Hepatocyte (in vitro differentiated cells): ENCODE measurements around the gene MS4A6A. TPM values are rescaled to one million over a fixed set of nuclear protein-coding genes. Genes with fewer than 3 reads are reported as not detected.

Experiments used
- DNase-seq: peaks from one replicate; pipeline ENCODE4 v3.0.0-alpha.2; 2016; ENCODE audit warnings: low spot score
- H2AFZ ChIP-seq: fragments of 200-600 bp; sonication (generic); 2 replicates; pipeline ENCODE4 v1.6.0; 2016; ENCODE audit warnings: antibody characterized with exemption, mild to moderate bottlenecking
- H3K27ac ChIP-seq: fragments of 200-600 bp; sonication (generic); 2 replicates; pipeline ENCODE4 v1.5.1; 2016; ENCODE audit warnings: mild to moderate bottlenecking
- H3K27me3 ChIP-seq: fragments of 200-600 bp; sonication (generic); 2 replicates; pipeline ENCODE4 v1.6.1; 2016
- H3K36me3 ChIP-seq: fragments of 200-600 bp; sonication (generic); replicated peaks from 2 replicates; pipeline ENCODE4 v1.5.1; 2016; ENCODE audit warnings: low read depth; ENCODE audit not compliant: insufficient read depth
- H3K4me1 ChIP-seq: fragments of 200-600 bp; sonication (generic); 2 replicates; pipeline ENCODE4 v1.5.1; 2016; ENCODE audit warnings: mild to moderate bottlenecking, moderate library complexity; ENCODE audit not compliant: insufficient read depth
- H3K4me2 ChIP-seq: fragments of 200-600 bp; sonication (generic); 2 replicates; pipeline ENCODE4 v1.6.0; 2016
- H3K4me3 ChIP-seq: fragments of 200-600 bp; sonication (generic); 2 replicates; pipeline ENCODE4 v1.5.1; 2016; ENCODE audit warnings: mild to moderate bottlenecking
- H3K79me2 ChIP-seq: fragments of 200-600 bp; sonication (generic); 2 replicates; pipeline ENCODE4 v1.6.0; 2017; ENCODE audit warnings: mild to moderate bottlenecking
- H3K9me2 ChIP-seq: fragments of 200-600 bp; sonication (generic); replicated peaks from 2 replicates; pipeline ENCODE4 v1.6.0; 2017; ENCODE audit warnings: mild to moderate bottlenecking; ENCODE audit not compliant: insufficient read depth
- H3K9me3 ChIP-seq: fragments of 200-600 bp; sonication (generic); 2 replicates; pipeline ENCODE4 v1.5.1; 2016; ENCODE audit warnings: low read depth, mild to moderate bottlenecking
- H4K20me1 ChIP-seq: fragments of 200-600 bp; sonication (generic); 2 replicates; pipeline ENCODE4 v1.6.0; 2016; ENCODE audit warnings: mild to moderate bottlenecking; ENCODE audit not compliant: insufficient read depth, poor library complexity, severe bottlenecking
- CTCF ChIP-seq: fragments of 200-600 bp; sonication (generic); IDR thresholded peaks from 2 replicates; pipeline ENCODE4 v1.5.1; 2016; ENCODE audit warnings: antibody characterized with exemption, mild to moderate bottlenecking; ENCODE audit not compliant: poor library complexity
- EZH2 ChIP-seq: fragments of 200-600 bp; sonication (generic); IDR thresholded peaks from 2 replicates; pipeline ENCODE4 v1.6.1; 2016; ENCODE audit warnings: antibody characterized with exemption, mild to moderate bottlenecking, borderline replicate concordance
- EZH2phosphoT487 ChIP-seq: fragments of 200-600 bp; sonication (generic); IDR thresholded peaks from one replicate; pipeline ENCODE4 v1.6.1; 2018; ENCODE audit warnings: antibody characterized with exemption, mild to moderate bottlenecking, low read depth, moderate library complexity; ENCODE audit not compliant: unreplicated experiment, severe bottlenecking
- WGBS: methylation state at CpG from one replicate; pipeline ENCODE4 v1.1.6; 2016; ENCODE audit warnings: low lambda C conversion rate; ENCODE audit errors: missing lambda C conversion rate; 5-methylcytosine and 5-hydroxymethylcytosine counted together
- polyA plus RNA-seq: library from polyadenylated mRNA; unstranded; fragments of >200 nt; fragmentation: Nextera tagmentation; extraction: Ambion mirVana; gene quantifications from 2 replicates; pipeline ENCODE4 v1.2.1, GENCODE V29; 2016
- total RNA-seq: library from RNA; depleted of rRNA; stranded (reverse); fragments of >200 nt; gene quantifications from 2 replicates; pipeline ENCODE4 v1.2.3, GENCODE V29; 2014

MS4A6A gene
- total RNA-seq (1.1 and 6.2 TPM in 2 replicates), polyA plus RNA-seq (1.4 and 5.8 TPM in 2 replicates)

- Histone ChIP-seq H4K20me1 (no peaks in the 10 kb centered on the region), H3K79me2 (no peaks in the 10 kb centered on the region), H3K36me3 (no peaks in the 10 kb centered on the region), H3K27ac (no peak within 1 kb of the TSS), H3K4me3 (no peak within 1 kb of the TSS), H2AFZ (no peak within 1 kb of the TSS), H3K4me1 (no peaks in the 10 kb centered on the region), H3K27me3 (no peaks in the 10 kb centered on the region), H3K9me3 (no peaks in the 10 kb centered on the region), H3K4me2 (no peak within 1 kb of the TSS), H3K9me2 (no peaks in the 10 kb centered on the region)
- TF ChIP-seq CTCF (no peak), EZH2 (no peak)
- whole genome bisulfite sequencing, result 66% methylated on average over 10 of the region's 10 CpGs
- DNase-seq, result no peak
Measured at GRCh38 chr11:60182541-60183330, at the start of gene MS4A6A. TSS of gene MS4A6A (minus strand) at chr11:60183083. CDS start at chr11:60181727, 1,356 bp downstream.

GRCh38 chr11:60230681-60231080 is 47.8 kb upstream of the MS4A6A start:
- Histone ChIP-seq H3K79me2 (no peaks in the 10 kb centered on the region), H3K4me2 (no peak overlapping the region), H3K9me3 (no peaks in the 10 kb centered on the region), H4K20me1 (no peaks in the 10 kb centered on the region), H3K36me3 (no peaks in the 10 kb centered on the region), H3K27me3 (no peaks in the 10 kb centered on the region), H2AFZ (no peak overlapping the region), H3K9me2 (no peaks in the 10 kb centered on the region), H3K27ac (no peak overlapping the region), H3K4me1 (no peaks in the 10 kb centered on the region), H3K4me3 (no peak overlapping the region)
- TF ChIP-seq EZH2phosphoT487, result no peak
- TF ChIP-seq CTCF, result no peak
- TF ChIP-seq EZH2, result no peak
- WGBS, result 43% methylated on average over 1 of the region's 1 CpG
- no peak for DNase-seq

GRCh38 chr11:60222141-60222540 is 39.3 kb upstream of the MS4A6A start:
- no peaks in the 10 kb centered on the region for H3K9me3 ChIP-seq
- no peaks in the 10 kb centered on the region for H3K36me3 ChIP-seq
- no peak for DNase-seq
- no peak overlapping the region for H3K4me2 ChIP-seq
- 67% methylated on average over 4 of the region's 4 CpGs for WGBS
- H3K9me2 ChIP-seq, result no peaks in the 10 kb centered on the region
- TF ChIP-seq EZH2phosphoT487 (no peak), CTCF (no peak), EZH2 (no peak)
- no peaks in the 10 kb centered on the region for H3K79me2 ChIP-seq
- H3K27ac ChIP-seq, result no peak overlapping the region
- H2AFZ ChIP-seq, result no peak overlapping the region
- no peak overlapping the region for H3K4me3 ChIP-seq
- H3K4me1 ChIP-seq, result no peaks in the 10 kb centered on the region
- no peaks in the 10 kb centered on the region for H4K20me1 ChIP-seq
- H3K27me3 ChIP-seq, result no peaks in the 10 kb centered on the region

- Histone ChIP-seq H3K4me1 (no peaks in the 10 kb centered on the region), H3K27me3 (no peaks in the 10 kb centered on the region), H3K79me2 (no peaks in the 10 kb centered on the region), H3K36me3 (no peaks in the 10 kb centered on the region), H2AFZ (no peak overlapping the region), H4K20me1 (no peaks in the 10 kb centered on the region), H3K27ac (no peak overlapping the region), H3K4me3 (no peak overlapping the region), H3K9me3 (no peaks in the 10 kb centered on the region), H3K4me2 (no peak overlapping the region), H3K9me2 (no peaks in the 10 kb centered on the region)
- TF ChIP-seq EZH2 (no peak), EZH2phosphoT487 (no peak), CTCF (no peak)
- no peak for DNase-seq
- 50% methylated on average over 3 of the region's 3 CpGs for WGBS
Measured at GRCh38 chr11:60221692-60222091, 38.8 kb upstream of the MS4A6A start.
